Measurements from ENCODE around the gene MT4.

DNA sequence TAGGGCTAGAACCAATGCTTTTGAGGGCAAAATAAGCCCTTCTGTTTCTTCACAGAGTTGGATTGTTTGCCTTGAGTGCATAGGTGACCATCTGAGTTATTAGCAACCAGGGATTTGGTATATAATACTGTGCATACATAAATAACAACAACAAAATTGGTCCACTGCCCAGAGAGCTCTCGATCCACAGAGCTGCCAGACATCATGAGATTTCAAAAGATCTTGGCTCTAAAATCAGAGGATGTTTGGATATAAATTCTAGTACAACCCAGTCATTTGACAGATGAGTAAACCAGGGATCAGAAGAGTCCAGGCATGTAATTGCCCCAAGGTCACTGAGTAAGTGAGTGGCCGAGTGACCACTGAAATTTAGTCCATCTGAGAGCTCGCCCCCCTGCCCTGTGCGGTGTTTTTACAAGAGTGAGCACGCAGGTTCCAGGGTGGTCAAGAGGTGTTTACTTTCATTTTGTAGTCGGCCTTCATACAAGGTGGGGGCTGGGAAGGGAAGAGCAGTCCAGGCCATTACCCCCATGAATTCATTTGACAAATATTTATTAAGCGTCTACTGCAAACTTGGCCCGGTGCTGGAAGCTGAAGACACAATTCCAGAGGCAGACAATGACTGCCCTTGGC is 41.7 kb downstream of the MT4 start:
- TF ChIP-seq CTCF (IDR thresholded peaks at IDR 0.05): no peak
- no peak for TF ChIP-seq POLR2A (IDR thresholded peaks at IDR 0.05)

Measured in uterus (tissue), 2 donors.